ENCODE results near the gene SH3RF3.

DNA sequence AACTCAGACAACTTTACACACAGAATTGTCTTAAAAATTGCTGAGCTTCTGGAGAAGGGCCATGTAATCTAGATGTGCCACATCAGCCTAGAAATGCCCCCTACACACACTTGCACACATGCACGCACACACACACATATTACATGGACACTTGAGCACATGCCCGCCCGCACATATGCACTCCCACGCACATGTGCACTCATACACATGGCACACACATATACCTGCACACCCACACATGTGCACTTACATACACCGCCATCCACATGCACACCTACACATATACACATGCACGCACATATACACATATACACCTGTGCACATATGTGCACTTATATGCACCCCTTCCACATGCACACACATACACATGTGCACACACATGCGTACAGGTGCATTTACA, 271.1 kb downstream of the SH3RF3 start:
- TF ChIP-seq GATA2 (IDR thresholded peaks at IDR 0.05; ENCODE audit: low read depth, low read length): no peak
- TF ChIP-seq GATA3 (IDR thresholded peaks at IDR 0.05; ENCODE audit: low read depth, low read length): no peak
